ENCODE results near the gene PTPRN. TPM values are rescaled to one million over a fixed set of nuclear protein-coding genes. Genes with fewer than 3 reads are reported as not detected.

PTPRN gene
- total RNA-seq, 5 donors from 2014 or later (not counting 1 experiment from before 2014, with no cell fraction given): 0.63 TPM; not detected in 4

GRCh38 chr2:219299372-219299760, 9.8 kb downstream of the PTPRN start:
- H3K27me3 Mint-ChIP-seq: peaks cover 14 to 32% of the 10 kb centered on the region in 2 donors
- peaks cover 10 to 62% of the 10 kb centered on the region in 2 experiments for H3K27me3 ChIP-seq (replicated peaks in 1 of 2; ENCODE audit: control insufficient read depth in 2 of 2, extremely low read depth in 1 of 2, insufficient read depth in 2 of 2, low read length in 1 of 2)
- WGBS (ENCODE audit: insufficient coverage): 59% methylated on average over 3 of the region's 6 CpGs
- H3K27ac Mint-ChIP-seq: no peak overlapping the region
- peaks cover 26 to 29% (median 27%) of the 10 kb centered on the region in 3 donors for H3K4me1 Mint-ChIP-seq
- H3K36me3 ChIP-seq (ENCODE audit: control insufficient read depth in 2 of 2, extremely low read depth in 1 of 2, insufficient read depth in 1 of 2, low read length in 1 of 2): no peaks in the 10 kb centered on the region
- no peak for ATAC-seq (replicated peaks in 1 of 4)
- no peak overlapping the region for H3K27ac ChIP-seq (ENCODE audit: low read length)
- H3K9me3 ChIP-seq: no peaks in the 10 kb centered on the region
- no peaks in the 10 kb centered on the region for H3K36me3 Mint-ChIP-seq
- H3K4me1 ChIP-seq (ENCODE audit: control insufficient read depth in 1 of 2, extremely low read depth in 1 of 2, insufficient read depth in 2 of 2, low read length in 2 of 2): peaks cover 3 to 35% of the 10 kb centered on the region in 2 experiments
- ChIA-PET CTCF (interaction anchor here (1.1 to 11.0 kb wide), 3 partner anchors 19 to 145 kb away, joined by 3 to 116 read pairs (median 6); partner anchors contain the start of gene DNAJB2 (in 1 of the 2)), POLR2A (interaction anchor here in 1 of 2 donors (0.5 kb wide), 1 partner anchor 212 kb away, joined by 12 read pairs; no protein-coding TSS in a partner anchor)
- no peak overlapping the region for H3K4me3 Mint-ChIP-seq
- no peak overlapping the region for H3K4me3 ChIP-seq (ENCODE audit: control insufficient read depth in 1 of 2, extremely low read depth in 1 of 2, low read length in 1 of 2)
- DNase-seq: no peak
- no peaks in the 10 kb centered on the region for H3K9me3 Mint-ChIP-seq

- H3K9me3 Mint-ChIP-seq: no peaks in the 10 kb centered on the region
- CTCF ChIA-PET: interaction anchor here in 1 of 2 donors (0.5 to 11.0 kb wide), 4 partner anchors 18 to 288 kb away, joined by 3 to 116 read pairs (median 4); partner anchors contain the start of gene DNAJB2
- Histone ChIP-seq H3K9me3 (no peaks in the 10 kb centered on the region), H3K36me3 (ENCODE audit: control insufficient read depth in 2 of 2, extremely low read depth in 1 of 2, insufficient read depth in 1 of 2, low read length in 1 of 2) (no peaks in the 10 kb centered on the region), H3K4me3 (ENCODE audit: control insufficient read depth in 1 of 2, extremely low read depth in 1 of 2, low read length in 1 of 2) (no peak overlapping the region), H3K27me3 (replicated peaks in 1 of 2; ENCODE audit: control insufficient read depth in 2 of 2, extremely low read depth in 1 of 2, insufficient read depth in 2 of 2, low read length in 1 of 2) (peaks cover 8 to 62% of the 10 kb centered on the region in 2 experiments), H3K27ac (ENCODE audit: low read length) (no peak overlapping the region), H3K4me1 (ENCODE audit: control insufficient read depth in 1 of 2, extremely low read depth in 1 of 2, insufficient read depth in 2 of 2, low read length in 2 of 2) (peaks cover 3 to 39% of the 10 kb centered on the region in 2 experiments)
- peaks cover 14 to 30% of the 10 kb centered on the region in 2 donors for H3K27me3 Mint-ChIP-seq
- H3K36me3 Mint-ChIP-seq: no peaks in the 10 kb centered on the region
- no peak overlapping the region for H3K4me3 Mint-ChIP-seq
- WGBS (ENCODE audit: insufficient coverage): 16% methylated on average over 10 of the region's 15 CpGs
- ATAC-seq (replicated peaks in 1 of 4) (peak; percentile 50 to 57 (median 54)), DNase-seq (peak; percentile 56 to 91 (median 80))
- H3K4me1 Mint-ChIP-seq: peaks cover 26 to 34% (median 32%) of the 10 kb centered on the region in 3 donors
- H3K27ac Mint-ChIP-seq: no peak overlapping the region
- POLR2A ChIA-PET: interaction anchor here in 1 of 2 donors (0.5 kb wide), 1 partner anchor 213 kb away, joined by 12 read pairs; no protein-coding TSS in a partner anchor
Observed at GRCh38 chr2:219298759-219299371, 10.3 kb downstream of the PTPRN start.

- H3K4me3 ChIP-seq (ENCODE audit: control insufficient read depth in 1 of 2, extremely low read depth in 1 of 2, low read length in 1 of 2): no peak overlapping the region
- H3K27me3 ChIP-seq (replicated peaks in 1 of 2; ENCODE audit: control insufficient read depth in 2 of 2, extremely low read depth in 1 of 2, insufficient read depth in 2 of 2, low read length in 1 of 2): peaks cover 6 to 55% of the 10 kb centered on the region in 2 experiments
- Mint-ChIP-seq H3K27ac (no peak overlapping the region), H3K4me3 (no peak overlapping the region), H3K9me3 (no peaks in the 10 kb centered on the region), H3K36me3 (no peaks in the 10 kb centered on the region), H3K4me1 (peaks cover 26 to 34% (median 34%) of the 10 kb centered on the region in 3 donors), H3K27me3 (peaks cover 10 to 26% of the 10 kb centered on the region in 2 donors)
- no peak for ATAC-seq (replicated peaks in 1 of 4)
- 89% methylated on average over 11 of the region's 14 CpGs for WGBS (ENCODE audit: insufficient coverage)
- no peaks in the 10 kb centered on the region for H3K36me3 ChIP-seq (ENCODE audit: control insufficient read depth in 2 of 2, extremely low read depth in 1 of 2, insufficient read depth in 1 of 2, low read length in 1 of 2)
- DNase-seq: no peak
- no peak overlapping the region for H3K27ac ChIP-seq (ENCODE audit: low read length)
- POLR2A ChIA-PET: no interaction called here
- no peaks in the 10 kb centered on the region for H3K9me3 ChIP-seq
- H3K4me1 ChIP-seq (ENCODE audit: control insufficient read depth in 1 of 2, extremely low read depth in 1 of 2, insufficient read depth in 2 of 2, low read length in 2 of 2): peaks cover 3 to 39% of the 10 kb centered on the region in 2 experiments
- CTCF ChIA-PET: interaction anchor here (0.6 to 11.0 kb wide), 5 partner anchors 18 to 415 kb away, joined by 3 to 116 read pairs (median 3); partner anchors contain the start of gene DNAJB2 (in 2 of the 2)
Observed at GRCh38 chr2:219297766-219298456, 11.3 kb downstream of the PTPRN start.

- Mint-ChIP-seq H3K27me3 (peaks cover 10 to 17% of the 10 kb centered on the region in 2 donors), H3K9me3 (no peaks in the 10 kb centered on the region), H3K36me3 (no peaks in the 10 kb centered on the region), H3K27ac (no peak overlapping the region), H3K4me1 (peaks cover 26 to 34% (median 34%) of the 10 kb centered on the region in 3 donors), H3K4me3 (peak overlapping the region in 1 of 3 donors; percentile 13)
- Histone ChIP-seq H3K9me3 (no peaks in the 10 kb centered on the region), H3K4me1 (ENCODE audit: control insufficient read depth in 1 of 2, extremely low read depth in 1 of 2, insufficient read depth in 2 of 2, low read length in 2 of 2) (peaks cover 3 to 39% of the 10 kb centered on the region in 2 experiments), H3K36me3 (ENCODE audit: control insufficient read depth in 2 of 2, extremely low read depth in 1 of 2, insufficient read depth in 1 of 2, low read length in 1 of 2) (no peaks in the 10 kb centered on the region), H3K27ac (ENCODE audit: low read length) (no peak overlapping the region), H3K27me3 (replicated peaks in 1 of 2; ENCODE audit: control insufficient read depth in 2 of 2, extremely low read depth in 1 of 2, insufficient read depth in 2 of 2, low read length in 1 of 2) (peaks cover 6 to 44% of the 10 kb centered on the region in 2 experiments), H3K4me3 (ENCODE audit: control insufficient read depth in 1 of 2, extremely low read depth in 1 of 2, low read length in 1 of 2) (peak overlapping the region in 1 of 2 donors; percentile 15)
- 68% methylated on average over 25 of the region's 25 CpGs for WGBS (ENCODE audit: insufficient coverage)
- ATAC-seq (replicated peaks in 1 of 4) (peak in 1 of 4 experiments; percentile 11), DNase-seq (peak in 23 of 35 experiments; percentile 14 to 60 (median 32))
- POLR2A ChIA-PET: no interaction called here
- CTCF ChIA-PET: interaction anchor here (0.8 to 11.0 kb wide), 5 partner anchors 16 to 137 kb away, joined by 3 to 116 read pairs (median 7); partner anchors contain the start of gene DNAJB2 (in 2 of the 2)
Observed at GRCh38 chr2:219296631-219297391, 12.4 kb downstream of the PTPRN start.

- peak overlapping the region in 1 of 3 donors; percentile 73 for H3K4me3 Mint-ChIP-seq
- Histone ChIP-seq H3K4me1 (ENCODE audit: control insufficient read depth in 1 of 2, extremely low read depth in 1 of 2, insufficient read depth in 2 of 2, low read length in 2 of 2) (peaks cover 3 to 39% of the 10 kb centered on the region in 2 experiments), H3K27me3 (replicated peaks in 1 of 2; ENCODE audit: control insufficient read depth in 2 of 2, extremely low read depth in 1 of 2, insufficient read depth in 2 of 2, low read length in 1 of 2) (peaks cover 3 to 37% of the 10 kb centered on the region in 2 experiments), H3K27ac (ENCODE audit: low read length) (no peak overlapping the region), H3K36me3 (ENCODE audit: control insufficient read depth in 2 of 2, extremely low read depth in 1 of 2, insufficient read depth in 1 of 2, low read length in 1 of 2) (no peaks in the 10 kb centered on the region), H3K4me3 (ENCODE audit: control insufficient read depth in 1 of 2, extremely low read depth in 1 of 2, low read length in 1 of 2) (no peak overlapping the region), H3K9me3 (no peaks in the 10 kb centered on the region)
- peaks cover 26 to 34% (median 34%) of the 10 kb centered on the region in 3 donors for H3K4me1 Mint-ChIP-seq
- ATAC-seq (replicated peaks in 1 of 4): no peak
- peaks cover 7 to 10% of the 10 kb centered on the region in 2 donors for H3K27me3 Mint-ChIP-seq
- H3K36me3 Mint-ChIP-seq: no peaks in the 10 kb centered on the region
- no peaks in the 10 kb centered on the region for H3K9me3 Mint-ChIP-seq
- POLR2A ChIA-PET: no interaction called here
- CTCF ChIA-PET: interaction anchor here (0.9 to 11.0 kb wide), 11 partner anchors 16 to 139 kb away, joined by 3 to 116 read pairs (median 8); partner anchors contain the start of genes DNAJB2 (in 2 of the 2), GLB1L (in 1 of the 2), NHEJ1 (in 1 of the 2) and STK16 (in 1 of the 2)
- no peak for DNase-seq
- H3K27ac Mint-ChIP-seq: no peak overlapping the region
- 92% methylated on average over 10 of the region's 14 CpGs for WGBS (ENCODE audit: insufficient coverage)
Observed at GRCh38 chr2:219296142-219296541, 13.1 kb downstream of the PTPRN start.

Data from T-cell (primary cell).